HepG2 (cell line): Measurements from ENCODE around the gene TPX2.

Experiments
- FOXM1 ChIP-seq: sonication (generic); formaldehyde crosslinking; IDR thresholded peaks from 2 replicates; pipeline ENCODE4 v1.5.0; 2020; ENCODE audit warnings: missing genetic modification reagents
- TF ChIP-seq, protein P1 (sequence below): sonication (generic); formaldehyde crosslinking; IDR thresholded peaks from 2 replicates; pipeline ENCODE4 v1.4.0; 2020; ENCODE audit warnings: missing genetic modification reagents

DNA sequence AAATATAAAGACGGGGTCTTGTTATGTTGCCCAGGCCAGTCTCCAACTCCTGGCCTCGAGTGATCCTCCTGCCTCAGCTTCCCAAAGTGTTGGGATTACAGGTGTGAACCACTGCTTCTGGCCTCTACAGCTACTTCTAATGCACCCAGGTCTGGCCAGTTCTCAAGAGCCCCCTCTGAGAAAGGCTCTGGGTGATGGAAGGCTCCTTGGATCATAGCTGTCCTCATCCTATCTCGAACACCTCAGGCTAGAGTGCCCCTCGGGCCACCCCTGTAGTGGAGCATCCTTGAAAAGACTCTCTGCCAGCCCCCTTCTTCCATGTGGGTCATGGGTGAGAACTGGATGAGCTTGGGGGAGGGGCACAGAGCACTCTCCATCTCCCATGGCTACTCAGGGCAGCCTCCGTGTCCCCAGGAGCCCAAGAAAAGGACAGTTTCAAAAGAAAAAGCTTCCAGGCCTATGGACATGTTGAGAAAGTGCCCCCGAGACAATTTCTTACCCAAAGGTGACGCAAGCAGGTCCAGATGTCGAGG, 79.4 kb downstream of the TPX2 start:
- TF ChIP-seq FOXM1 = no peak
- TF ChIP-seq, protein P1, sequence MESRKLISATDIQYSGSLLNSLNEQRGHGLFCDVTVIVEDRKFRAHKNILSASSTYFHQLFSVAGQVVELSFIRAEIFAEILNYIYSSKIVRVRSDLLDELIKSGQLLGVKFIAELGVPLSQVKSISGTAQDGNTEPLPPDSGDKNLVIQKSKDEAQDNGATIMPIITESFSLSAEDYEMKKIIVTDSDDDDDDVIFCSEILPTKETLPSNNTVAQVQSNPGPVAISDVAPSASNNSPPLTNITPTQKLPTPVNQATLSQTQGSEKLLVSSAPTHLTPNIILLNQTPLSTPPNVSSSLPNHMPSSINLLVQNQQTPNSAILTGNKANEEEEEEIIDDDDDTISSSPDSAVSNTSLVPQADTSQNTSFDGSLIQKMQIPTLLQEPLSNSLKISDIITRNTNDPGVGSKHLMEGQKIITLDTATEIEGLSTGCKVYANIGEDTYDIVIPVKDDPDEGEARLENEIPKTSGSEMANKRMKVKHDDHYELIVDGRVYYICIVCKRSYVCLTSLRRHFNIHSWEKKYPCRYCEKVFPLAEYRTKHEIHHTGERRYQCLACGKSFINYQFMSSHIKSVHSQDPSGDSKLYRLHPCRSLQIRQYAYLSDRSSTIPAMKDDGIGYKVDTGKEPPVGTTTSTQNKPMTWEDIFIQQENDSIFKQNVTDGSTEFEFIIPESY (CRISPR knock-in tag) = no peak
